G401.6 (cell line): Measurements from ENCODE around the gene IRF4.
"Not testable (repeated sequence)": the region's sequence is repeated elsewhere in the genome, so short reads cannot be mapped to it uniquely, and the experiment has no call there.

Experiments used
- FAIRE-seq: peaks from 2 replicates; lab custom pipeline; 2012; peaks lifted over from hg19 to GRCh38; lab: Jason Lieb, UNC

IRF4 gene

DNA sequence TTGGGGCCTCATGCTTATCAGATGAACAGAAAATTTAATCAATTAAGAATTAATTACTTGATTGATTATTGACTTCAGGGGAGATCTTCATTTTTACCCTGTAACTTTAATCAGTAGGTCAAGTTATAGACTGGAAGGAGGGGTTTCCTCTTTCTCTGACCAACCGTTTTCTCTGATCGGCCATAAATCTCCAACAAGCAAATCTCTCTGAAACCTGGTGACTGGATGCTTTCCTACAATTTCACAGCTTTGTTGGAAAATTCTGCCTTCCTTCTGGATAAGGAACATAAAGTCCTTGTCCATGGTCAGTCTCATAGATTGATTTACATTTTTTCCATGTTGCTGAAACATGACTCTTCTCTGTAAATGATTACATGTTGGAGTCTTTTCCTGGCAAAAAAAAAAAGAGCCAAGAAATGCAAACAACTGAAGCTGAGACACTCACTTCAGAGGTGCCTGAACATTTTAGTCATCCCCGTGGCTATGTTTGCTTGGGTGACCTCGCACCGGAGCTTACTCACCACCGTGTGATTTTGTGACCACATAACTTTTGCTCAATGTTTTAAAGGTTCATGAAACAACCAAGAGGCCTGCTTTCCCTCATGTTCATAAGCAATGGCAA lies 31.0 kb downstream of the IRF4 start:
- FAIRE-seq, result no peak

GRCh38 chr6:423055-423798 lies 31.7 kb downstream of the IRF4 start:
- no peak for FAIRE-seq

- no peak for FAIRE-seq
Measured at GRCh38 chr6:423799-424345, 32.3 kb downstream of the IRF4 start.

DNA sequence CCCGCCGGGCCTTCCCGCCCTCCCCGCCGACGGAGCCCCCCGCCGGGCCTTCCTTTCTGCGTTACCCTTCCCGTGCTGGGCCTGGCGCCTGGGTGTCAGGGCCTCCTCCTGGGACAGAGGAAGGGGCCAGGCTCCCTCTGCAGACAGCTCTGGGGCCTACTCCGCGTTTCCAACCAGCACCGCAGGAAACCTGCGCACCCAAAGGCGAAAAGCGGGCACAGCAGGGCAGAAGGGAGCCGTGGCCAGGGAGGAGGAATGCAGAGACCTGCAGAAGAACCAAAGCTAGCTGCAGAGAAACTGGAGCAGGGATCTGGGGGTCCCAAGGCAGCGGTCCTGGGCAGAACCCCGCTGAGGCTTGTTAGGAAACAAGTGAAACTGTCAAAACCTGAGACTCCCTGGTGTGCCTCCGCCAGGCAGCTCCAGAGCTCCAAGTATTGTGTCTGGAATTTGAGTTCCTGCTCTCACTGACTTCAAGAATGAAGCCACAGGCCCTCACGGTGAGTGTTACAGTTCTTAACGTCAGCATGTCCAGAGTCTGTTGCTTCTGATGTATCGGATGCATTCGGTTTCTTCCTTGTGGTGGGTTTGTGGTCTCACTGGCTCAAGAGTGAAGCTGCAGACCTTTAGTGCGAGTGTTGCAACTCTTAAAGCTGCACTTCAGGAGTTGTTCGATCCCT lies 33.3 kb downstream of the IRF4 start:
- FAIRE-seq, result no peak

GRCh38 chr6:425418-425788 lies 33.9 kb downstream of the IRF4 start:
- not testable (repeated sequence) for FAIRE-seq

DNA sequence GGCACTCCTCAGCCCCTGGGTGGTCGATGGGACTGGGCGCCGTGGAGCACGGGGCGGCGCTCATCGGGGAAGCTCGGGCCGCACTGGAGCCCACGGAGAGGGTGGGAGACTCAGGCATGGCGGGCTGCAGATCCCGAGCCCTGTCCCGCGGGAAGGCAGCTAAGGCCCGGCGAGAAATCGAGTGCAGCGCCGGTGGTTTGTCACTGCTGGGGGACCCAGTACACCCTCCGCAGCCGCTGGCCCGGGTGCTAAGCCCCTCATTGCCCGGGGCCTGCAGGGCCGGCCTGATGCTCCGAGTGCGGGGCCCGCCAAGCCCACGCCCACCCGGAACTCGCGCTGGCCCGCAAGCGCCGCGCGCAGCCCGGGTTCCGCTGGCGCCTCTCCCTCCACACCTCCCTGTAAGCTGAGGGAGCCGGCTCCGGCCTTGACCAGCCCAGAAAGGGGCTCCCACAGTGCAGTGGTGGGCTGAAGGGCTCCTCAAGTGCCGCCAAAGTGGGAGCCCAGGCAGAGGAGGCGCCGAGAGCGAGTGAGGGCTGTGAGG lies 34.7 kb downstream of the IRF4 start:
- FAIRE-seq, result not testable (repeated sequence)

- no peak for FAIRE-seq
Measured at GRCh38 chr6:428047-428603, 36.6 kb downstream of the IRF4 start.

- no peak for FAIRE-seq
Measured at GRCh38 chr6:429515-430121, 38.1 kb downstream of the IRF4 start.

DNA sequence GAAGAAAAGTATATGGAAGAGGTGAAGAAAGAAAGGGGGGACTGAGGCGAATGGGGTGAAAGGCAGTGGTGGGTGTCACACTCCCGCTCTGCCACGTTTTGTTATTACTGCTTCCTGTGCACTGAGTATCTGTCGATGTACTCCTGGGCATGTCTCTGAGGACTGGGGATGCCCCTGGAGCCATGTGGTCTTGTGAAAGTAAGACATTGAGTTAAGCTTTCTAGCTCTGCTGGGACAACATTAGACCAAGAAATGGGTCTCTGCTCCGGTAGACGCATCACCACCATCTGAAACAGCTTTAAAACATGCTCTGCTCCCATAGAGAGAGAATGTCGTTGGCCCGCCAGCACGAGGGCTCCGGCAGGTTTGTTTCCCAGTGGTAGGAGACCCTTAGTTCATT lies 40.0 kb downstream of the IRF4 start:
- FAIRE-seq, result no peak

GRCh38 chr6:431986-432385 lies 40.4 kb downstream of the IRF4 start:
- no peak for FAIRE-seq

DNA sequence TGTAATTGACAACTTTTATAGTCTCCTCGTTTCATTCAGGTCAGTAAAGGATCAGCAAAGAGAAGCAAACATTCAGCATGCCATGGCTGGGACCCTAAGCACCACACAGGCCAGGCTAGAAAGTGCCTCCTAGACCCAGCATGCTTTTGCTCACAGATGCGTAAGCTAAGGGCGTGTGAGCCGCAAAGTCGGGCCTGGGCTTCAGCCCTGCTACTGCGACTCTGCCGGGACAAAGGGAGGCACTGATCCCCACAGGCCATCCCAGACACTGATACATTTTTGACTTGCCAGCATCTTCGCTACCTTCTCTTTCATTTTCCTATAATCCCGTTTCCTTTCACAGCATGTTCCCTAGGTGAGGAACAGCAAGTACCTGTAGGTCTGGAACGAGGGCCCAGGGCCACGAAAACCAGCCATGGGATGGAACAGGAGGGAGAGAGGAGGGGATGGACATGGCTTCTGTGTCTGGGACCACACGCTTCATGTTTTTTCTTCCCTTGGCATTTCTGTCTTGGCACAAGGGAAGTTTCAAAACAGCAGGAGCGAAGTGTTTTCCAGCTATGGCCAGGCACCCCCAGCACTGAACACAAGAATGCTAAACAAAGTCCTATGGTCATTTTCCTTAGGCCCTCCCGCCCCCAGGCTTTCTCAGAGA lies 42.6 kb downstream of the IRF4 start:
- no peak for FAIRE-seq

DNA sequence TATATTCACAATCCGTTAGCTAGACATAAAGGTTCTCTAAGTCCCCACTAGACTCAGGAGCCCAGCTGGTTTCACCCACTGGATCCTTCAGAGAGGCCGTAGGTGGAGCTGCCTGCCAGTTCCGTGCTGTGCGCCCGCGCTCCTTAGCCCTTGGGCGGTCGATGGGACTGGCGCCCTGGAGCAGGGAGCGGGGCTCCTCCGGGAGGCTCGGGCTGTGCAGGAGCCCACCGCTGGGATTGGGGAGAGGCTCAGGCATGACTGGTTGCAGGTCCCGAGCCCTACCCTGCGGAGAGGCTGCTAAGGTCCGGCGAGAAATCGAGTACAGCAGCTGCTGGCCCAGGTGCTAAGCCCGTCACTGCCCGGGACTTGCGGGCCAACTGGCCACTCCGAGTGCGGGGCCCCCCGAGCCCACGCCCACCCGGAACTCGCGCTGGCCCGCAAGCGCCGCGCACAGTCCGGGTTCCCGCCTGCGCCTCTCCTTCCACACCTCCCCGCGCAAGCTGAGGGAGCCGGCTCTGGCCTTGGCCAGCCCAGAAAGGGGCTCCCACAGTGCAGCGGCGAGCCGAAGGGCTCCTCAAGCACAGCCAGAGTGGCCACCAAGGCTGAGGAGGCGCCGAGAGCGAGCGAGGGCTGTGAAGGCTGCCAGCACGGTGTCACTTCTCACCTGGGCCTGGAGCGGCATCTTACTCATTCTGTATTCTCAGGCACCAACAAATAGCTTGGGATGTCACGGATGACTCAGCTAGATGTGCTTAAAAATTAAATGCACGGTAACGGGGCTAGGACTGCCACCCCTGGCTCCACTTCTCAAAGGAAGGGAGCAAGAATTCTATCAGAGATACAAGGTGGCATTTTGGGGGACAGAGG lies 44.1 kb downstream of the IRF4 start:
- FAIRE-seq, result no peak

DNA sequence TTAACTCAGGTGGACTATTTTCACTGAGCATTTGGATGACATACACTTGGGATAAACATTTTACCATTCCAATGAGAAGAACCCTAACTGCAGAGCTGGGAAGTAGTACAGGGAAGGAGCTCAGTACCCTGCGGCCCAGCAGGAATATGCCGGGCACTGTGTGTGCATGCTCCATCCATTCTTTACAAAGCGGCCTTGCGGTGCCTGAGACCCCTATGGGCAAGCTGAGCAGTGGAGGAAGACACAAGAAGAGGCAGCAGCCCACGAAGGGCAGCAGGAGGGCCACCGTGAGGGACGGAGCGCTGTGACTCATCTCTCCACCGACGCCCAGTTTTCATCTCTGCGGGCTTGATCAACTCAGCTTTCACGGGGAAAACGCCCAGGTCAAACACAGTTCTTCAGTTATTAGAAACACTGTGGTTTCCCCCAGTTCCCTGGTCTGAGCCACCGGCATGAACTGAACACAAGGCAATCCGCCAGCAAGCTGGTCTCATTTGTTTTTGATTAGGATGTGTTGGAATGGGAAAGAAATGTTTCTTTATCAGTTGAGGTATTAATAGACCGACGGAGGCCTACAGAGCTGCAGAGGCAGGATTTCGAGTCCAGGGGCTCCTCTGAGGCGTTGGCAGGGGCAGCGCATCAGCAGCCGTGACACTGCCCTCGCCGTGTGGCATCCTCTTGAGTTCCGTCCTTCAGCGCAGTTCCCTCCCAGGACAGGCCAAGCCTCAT lies 44.9 kb downstream of the IRF4 start:
- no peak for FAIRE-seq

DNA sequence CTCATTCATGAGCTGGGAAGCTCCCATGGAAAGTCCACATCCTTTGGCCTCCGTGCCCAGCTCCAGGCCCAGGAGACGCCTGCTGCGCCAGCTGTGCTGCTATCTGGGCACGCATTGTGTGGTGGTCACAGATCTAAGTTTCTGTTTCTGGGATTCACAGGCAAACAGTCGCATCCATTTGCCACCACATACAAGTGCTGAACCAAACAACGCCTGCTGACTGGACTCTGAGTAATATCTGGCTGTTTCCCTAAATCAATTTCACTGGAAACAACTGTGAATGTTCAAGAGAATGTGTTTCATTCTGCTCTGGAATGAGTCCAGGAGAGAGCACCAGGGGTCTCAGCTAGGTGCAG lies 45.5 kb downstream of the IRF4 start:
- no peak for FAIRE-seq

GRCh38 chr6:438634-439170 lies 47.1 kb downstream of the IRF4 start:
- FAIRE-seq, result no peak

- no peak for FAIRE-seq
Measured at GRCh38 chr6:439641-440167, 48.2 kb downstream of the IRF4 start.

GRCh38 chr6:441126-441920 lies 49.8 kb downstream of the IRF4 start:
- no peak for FAIRE-seq

- FAIRE-seq, result no peak
Measured at GRCh38 chr6:443621-444159, 52.1 kb downstream of the IRF4 start.
